GM18505 (cell line): ENCODE results near the gene DCUN1D1.
A peak's percentile ranks its signal among the peaks of the same experiment; 100 is the strongest.

Experiments used
- ATAC-seq: cut with Tn5 transposase; IDR thresholded peaks from one replicate; pipeline ENCODE4 v1.9.1; 2021; ENCODE audit not compliant: unreplicated experiment
- POLR2A ChIP-seq: IDR thresholded peaks from 4 replicates; pipeline ENCODE4 v1.6.1; 2011; ENCODE audit warnings: borderline replicate concordance; ENCODE audit not compliant: insufficient read depth, insufficient read length; ENCODE audit errors: extremely low read depth

DCUN1D1 gene

GRCh38 chr3:182940266-182940808 is 40.0 kb downstream of the DCUN1D1 start:
- TF ChIP-seq POLR2A, result no peak
- no peak for ATAC-seq

- no peak for TF ChIP-seq POLR2A
- no peak for ATAC-seq
Observed at GRCh38 chr3:182937293-182938051, 42.9 kb downstream of the DCUN1D1 start.

DNA sequence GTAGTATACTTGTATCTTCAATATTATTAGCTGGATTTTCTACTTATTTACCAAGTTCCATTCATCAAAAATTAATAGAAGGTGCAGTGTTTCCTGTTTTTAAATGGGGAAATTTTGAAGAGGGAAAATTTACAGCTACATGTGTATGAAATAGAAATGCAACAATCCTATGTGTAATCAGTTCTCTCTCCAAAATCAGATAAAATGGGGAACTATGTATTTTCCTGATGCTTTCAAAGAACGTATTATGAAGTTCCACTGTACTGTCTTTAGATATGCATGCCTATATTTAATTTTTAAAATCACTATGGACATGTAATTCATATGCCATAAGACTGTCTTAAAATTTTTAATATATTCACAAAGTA is 43.4 kb downstream of the DCUN1D1 start:
- ATAC-seq, result no peak

DNA sequence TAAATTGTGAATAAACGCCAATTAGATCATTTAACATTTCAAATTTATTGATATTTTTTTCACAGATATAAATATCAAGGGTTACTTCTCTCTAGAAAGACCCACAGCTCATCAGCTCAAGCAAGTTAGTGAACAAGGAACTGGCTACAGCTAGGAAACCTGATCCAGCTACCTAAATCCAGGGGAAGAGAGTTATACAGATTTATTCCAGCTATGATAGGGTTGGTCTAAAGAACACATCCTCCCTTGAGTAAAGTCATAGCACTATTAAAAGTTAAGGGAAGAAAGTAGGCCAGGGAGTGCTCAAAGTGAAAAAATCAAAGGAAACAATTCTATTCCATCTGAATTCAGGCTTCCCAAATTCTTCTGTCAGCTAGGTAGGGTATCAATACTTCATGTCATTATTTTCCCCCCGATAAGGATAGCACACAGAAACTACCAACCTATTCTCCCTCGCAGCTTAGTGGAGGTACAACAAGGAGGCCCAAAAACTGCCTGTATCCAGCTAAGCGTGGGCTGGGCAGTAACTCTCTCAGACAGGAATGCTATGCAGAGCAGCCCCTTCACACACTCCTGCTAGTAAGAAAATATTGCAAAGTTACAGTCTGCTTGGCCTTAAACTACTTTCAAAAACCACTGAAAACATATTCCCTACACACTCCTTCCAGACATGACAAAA is 44.0 kb downstream of the DCUN1D1 start:
- no peak for TF ChIP-seq POLR2A
- no peak for ATAC-seq

More for the DNA sequence above, 43.4 kb downstream of the DCUN1D1 start:
- no peak for TF ChIP-seq POLR2A

DNA sequence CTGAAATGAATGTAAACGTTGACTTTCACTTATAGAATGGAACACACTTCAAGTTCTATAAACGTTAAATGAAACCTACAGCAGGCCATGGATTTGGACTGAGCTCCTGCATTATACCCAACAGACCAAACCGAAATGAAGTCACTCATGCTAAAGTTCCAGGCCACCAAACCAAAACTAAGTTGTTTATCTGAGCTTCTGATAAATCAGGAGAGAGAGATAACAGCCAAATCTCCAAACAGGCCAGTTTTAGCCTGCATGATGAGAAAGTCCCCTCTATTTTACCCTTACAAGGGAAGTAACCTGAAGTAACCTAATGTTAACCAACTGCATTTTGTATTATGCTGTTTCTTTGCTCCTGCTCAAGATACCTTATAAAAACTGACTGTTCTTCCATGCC is 44.5 kb downstream of the DCUN1D1 start:
- no peak for ATAC-seq

GRCh38 chr3:182925944-182926337 is 54.4 kb downstream of the DCUN1D1 start:
- no peak for TF ChIP-seq POLR2A
- ATAC-seq, result peak; percentile 16

More for the DNA sequence above, 44.5 kb downstream of the DCUN1D1 start:
- no peak for TF ChIP-seq POLR2A

DNA sequence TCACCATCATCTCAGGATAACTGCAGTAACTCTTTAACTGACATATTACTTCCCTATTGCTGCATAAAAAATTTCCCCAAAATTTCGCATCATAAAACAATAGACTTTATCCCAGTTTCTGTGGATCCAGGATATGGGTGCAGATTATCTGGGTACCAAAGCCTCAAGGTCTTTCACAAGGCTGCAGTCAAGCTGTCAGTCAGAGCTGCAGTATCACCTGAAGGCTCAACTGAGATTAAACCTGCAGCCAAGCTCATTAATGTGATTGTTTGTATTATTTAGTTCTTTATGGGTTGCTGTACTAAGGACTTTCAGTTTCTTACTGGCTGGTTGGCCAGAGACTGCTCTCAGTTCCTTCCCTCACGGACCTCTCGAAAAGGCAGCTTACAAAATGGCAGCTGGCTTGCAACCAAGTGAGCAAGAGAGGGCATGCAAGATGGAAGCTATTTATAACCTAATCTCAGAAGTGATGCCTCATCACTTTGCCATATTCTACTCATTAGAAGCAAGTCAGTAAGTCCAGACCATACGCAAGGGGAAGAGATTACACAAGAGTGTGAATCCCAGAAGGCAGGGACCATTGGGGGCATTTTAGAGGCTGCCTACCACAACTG is 54.9 kb downstream of the DCUN1D1 start:
- TF ChIP-seq POLR2A, result no peak
- peak; percentile 92 for ATAC-seq

DNA sequence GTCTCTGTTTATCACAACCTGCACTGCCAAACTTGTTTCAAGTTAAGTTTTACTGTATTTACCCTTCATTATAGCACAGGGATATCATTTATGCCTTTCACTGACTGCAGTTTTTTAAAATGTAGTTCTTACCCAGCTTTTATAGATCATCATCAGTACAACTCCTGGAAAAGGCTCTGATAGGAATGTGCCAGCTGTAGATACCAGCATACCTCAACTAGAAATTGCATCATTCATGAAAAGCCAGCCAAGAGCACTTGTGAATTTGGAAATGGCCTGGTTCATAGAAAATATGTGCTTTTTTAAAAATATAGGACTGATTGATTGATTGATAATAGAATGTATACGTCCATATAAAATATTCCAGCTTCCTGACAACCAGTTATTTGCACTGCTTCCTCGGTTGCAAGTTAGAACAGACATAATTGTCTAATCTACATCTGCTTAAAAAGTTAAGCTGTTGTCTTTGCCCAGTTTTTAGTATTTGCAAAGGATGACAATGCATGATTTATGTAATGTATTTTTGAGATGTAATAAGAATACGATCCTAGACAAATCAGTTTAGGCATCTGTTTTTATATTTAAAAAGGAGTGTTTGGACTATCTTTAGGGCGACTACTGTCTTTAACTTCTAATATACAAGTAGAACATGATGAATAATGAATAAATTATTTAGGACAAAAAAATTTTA is 58.5 kb downstream of the DCUN1D1 start:
- no peak for ATAC-seq

GRCh38 chr3:182920515-182921084 is 59.7 kb downstream of the DCUN1D1 start:
- no peak for ATAC-seq

More for the DNA sequence above, 58.5 kb downstream of the DCUN1D1 start:
- no peak for TF ChIP-seq POLR2A

GRCh38 chr3:182919866-182920357 is 60.4 kb downstream of the DCUN1D1 start:
- no peak for TF ChIP-seq POLR2A
- ATAC-seq, result no peak

More at GRCh38 chr3:182920515-182921084, 59.7 kb downstream of the DCUN1D1 start:
- no peak for TF ChIP-seq POLR2A

GRCh38 chr3:182917134-182917533 is 63.2 kb downstream of the DCUN1D1 start:
- no peak for TF ChIP-seq POLR2A
- ATAC-seq, result no peak

- peak; percentile 51 for ATAC-seq
- no peak for TF ChIP-seq POLR2A
Observed at GRCh38 chr3:182914341-182914740, 66.0 kb downstream of the DCUN1D1 start.
